HepG2 (cell line): ENCODE data around the gene MAN1C1. TPM values are rescaled to one million over a fixed set of nuclear protein-coding genes. Genes with fewer than 3 reads are reported as not detected.

Source experiments
- ATAC-seq: fragments of 200-7000 bp; cut with Tn5 transposase; 3 replicates; pipeline ENCODE4 v1.9.1; 2020; ENCODE audit warnings: mild to moderate bottlenecking, moderate library complexity
- BruUV-seq: library from RNA; stranded (reverse); fragments of 400-500 nt; replicated peaks from 2 replicates; lab custom pipeline; 2021; lab: Mats Ljungman, UMichigan
- CTCF ChIA-PET: fragments of 300-600 bp; formaldehyde crosslinking; extraction: SDS; loops from one replicate; lab custom pipeline; 2021; ENCODE audit warnings: low total read pairs, inconsistent platforms, low intra/inter-chr PET ratio; lab: Yijun Ruan, JAX
- POLR2A ChIA-PET: fragments of 350-600 bp; sonication (Branson Sonifier 250); formaldehyde crosslinking; loops from one replicate; lab custom pipeline; 2020; ENCODE audit warnings: antibody characterized with exemption, inconsistent platforms; lab: Yijun Ruan, JAX
- DNase-seq: peaks from one replicate; pipeline ENCODE4 v3.0.0-alpha.2; 2015; ENCODE audit warnings: low spot score
- FAIRE-seq: peaks from 3 replicates; lab custom pipeline; 2011; peaks lifted over from hg19 to GRCh38; lab: Jason Lieb, UNC
- H2AFZ ChIP-seq: one replicate; pipeline ENCODE4 v1.6.1; 2011; ENCODE audit warnings: low read length, inconsistent platforms
- H3K27ac ChIP-seq: fragments of 300-600 bp; 3 replicates; pipeline ENCODE4 v1.8.0; 2011; ENCODE audit warnings: mixed run types, mild to moderate bottlenecking, mixed read lengths, low read length, inconsistent platforms; ENCODE audit not compliant: insufficient read depth; ENCODE audit errors: extremely low read length
- H3K27me3 ChIP-seq, 2 experiments: fragments of 200-600 bp in 1 of 2; 2 replicates in 1 of 2; 3 replicates in 1 of 2; pipeline versions ENCODE4 v1.6.0 to v1.8.0; 2011; ENCODE audit warnings: low read length in 2 of 2, mild to moderate bottlenecking in 2 of 2, moderate library complexity in 2 of 2, inconsistent platforms in 1 of 2; ENCODE audit not compliant: insufficient read depth in 2 of 2, control insufficient read depth in 1 of 2
- H3K36me3 ChIP-seq, 2 experiments: fragments of 200-600 bp in 1 of 2; replicated peaks in 1 of 2; 2 replicates in 1 of 2; 3 replicates in 1 of 2; pipeline versions ENCODE4 v1.5.1 to v1.8.0; 2011; ENCODE audit warnings: low read length in 2 of 2, inconsistent platforms in 1 of 2; ENCODE audit not compliant: insufficient read depth in 2 of 2, control insufficient read depth in 1 of 2
- H3K4me1 ChIP-seq: 2 replicates; pipeline ENCODE4 v1.5.1; 2012; ENCODE audit warnings: low read length, inconsistent platforms; ENCODE audit not compliant: insufficient read depth
- H3K4me2 ChIP-seq: 2 replicates; pipeline ENCODE4 v1.6.0; 2011; ENCODE audit warnings: low read depth, low read length, inconsistent platforms
- H3K4me3 ChIP-seq, 3 experiments: fragments of 200-600 bp in 1 of 3; sonication (generic), shearing (Covaris generic) in 1 of 3; replicated peaks in 1 of 3; 2 replicates each; pipeline ENCODE4 v1.5.1; 2011 to 2016; ENCODE audit warnings: low read length in 3 of 3, inconsistent platforms in 2 of 3, low read depth in 2 of 3, mild to moderate bottlenecking in 2 of 3, control low read depth in 1 of 3, mixed read lengths in 1 of 3; ENCODE audit not compliant: insufficient read depth in 1 of 3
- H3K79me2 ChIP-seq: one replicate; pipeline ENCODE4 v1.6.1; 2011; ENCODE audit warnings: low read length, inconsistent platforms; ENCODE audit not compliant: insufficient read depth
- H3K9ac ChIP-seq: 2 replicates; pipeline ENCODE4 v1.6.0; 2011; ENCODE audit warnings: mild to moderate bottlenecking, low read depth, low read length, inconsistent platforms; ENCODE audit not compliant: insufficient read depth
- H3K9me3 ChIP-seq: 2 replicates; pipeline ENCODE4 v1.5.1; 2012; ENCODE audit warnings: mild to moderate bottlenecking, low read length
- H4K20me1 ChIP-seq: 2 replicates; pipeline ENCODE4 v1.6.0; 2011; ENCODE audit warnings: inconsistent platforms, mild to moderate bottlenecking, low read length, moderate library complexity; ENCODE audit not compliant: insufficient read depth
- HOXA7 ChIP-seq: sonication (generic); formaldehyde crosslinking; IDR thresholded peaks from 2 replicates; pipeline ENCODE4 v1.8.1; 2022; ENCODE audit warnings: mild to moderate bottlenecking, missing genetic modification reagents, moderate library complexity
- REPIN1 ChIP-seq: sonication (generic); formaldehyde crosslinking; IDR thresholded peaks from 2 replicates; pipeline ENCODE4 v1.8.0; 2022; ENCODE audit warnings: missing genetic modification reagents, low read depth, mild to moderate bottlenecking, borderline replicate concordance
- ZMAT3 ChIP-seq: sonication (generic); formaldehyde crosslinking; conservative IDR thresholded peaks from 2 replicates; pipeline ENCODE4 v1.7.0; 2021; ENCODE audit warnings: missing genetic modification reagents
- WGBS: methylation state at CpG from one replicate; pipeline ENCODE4 v1.1.6; 2017; ENCODE audit warnings: low lambda C conversion rate; 5-methylcytosine and 5-hydroxymethylcytosine counted together
- in situ Hi-C: cut with HindIII; loops from 2 replicates; pipeline ENCODE4 v1.10.0; 2017; ENCODE audit warnings: low pct_unique_long_range_greater_than_20kb; ENCODE audit not compliant: extremely low pct_ligation_motif_present
- intact Hi-C: fragments of 100-400 bp; cut with micrococcal nuclease; formaldehyde crosslinking; loops from one replicate; pipeline ENCODE4 v1.10.0; 2022; ENCODE audit not compliant: unreplicated experiment
- polyA plus RNA-seq, 8 experiments: library from polyadenylated mRNA; depleted of rRNA in 3 of 8; stranded (reverse) in 7 of 8; unstranded in 1 of 8; fragments of >200 nt; fragmentation: Illumina TruSeq in 4 of 8; extraction: Trizol in 4 of 8; gene quantifications; 2 replicates each; pipeline versions ENCODE4 v1.2.1 to v1.2.3, GENCODE V29; 2011 to 2016; ENCODE audit warnings: low read depth in 4 of 8, missing spikeins in 1 of 8, mixed read lengths in 1 of 8; ENCODE audit not compliant: insufficient read depth in 1 of 8
- total RNA-seq, 5 experiments: library from RNA; depleted of rRNA; stranded (reverse); fragments of >200 nt; fragmentation: Illumina TruSeq; extraction: Trizol; gene quantifications; 2 replicates each; pipeline ENCODE4 v1.2.3, GENCODE V29; 2016; ENCODE audit warnings: low read depth in 1 of 5
- TF ChIP-seq, protein P1 (sequence below): sonication (generic); formaldehyde crosslinking; IDR thresholded peaks from 2 replicates; pipeline ENCODE4 v1.4.0; 2020; ENCODE audit warnings: missing genetic modification reagents

Gene MAN1C1
- total and polyA plus RNA-seq, 2 of the 13 experiments (the other 11 are each of a cell fraction or from before 2014, with no cell fraction given) = 0.18 to 0.49 TPM

DNA sequence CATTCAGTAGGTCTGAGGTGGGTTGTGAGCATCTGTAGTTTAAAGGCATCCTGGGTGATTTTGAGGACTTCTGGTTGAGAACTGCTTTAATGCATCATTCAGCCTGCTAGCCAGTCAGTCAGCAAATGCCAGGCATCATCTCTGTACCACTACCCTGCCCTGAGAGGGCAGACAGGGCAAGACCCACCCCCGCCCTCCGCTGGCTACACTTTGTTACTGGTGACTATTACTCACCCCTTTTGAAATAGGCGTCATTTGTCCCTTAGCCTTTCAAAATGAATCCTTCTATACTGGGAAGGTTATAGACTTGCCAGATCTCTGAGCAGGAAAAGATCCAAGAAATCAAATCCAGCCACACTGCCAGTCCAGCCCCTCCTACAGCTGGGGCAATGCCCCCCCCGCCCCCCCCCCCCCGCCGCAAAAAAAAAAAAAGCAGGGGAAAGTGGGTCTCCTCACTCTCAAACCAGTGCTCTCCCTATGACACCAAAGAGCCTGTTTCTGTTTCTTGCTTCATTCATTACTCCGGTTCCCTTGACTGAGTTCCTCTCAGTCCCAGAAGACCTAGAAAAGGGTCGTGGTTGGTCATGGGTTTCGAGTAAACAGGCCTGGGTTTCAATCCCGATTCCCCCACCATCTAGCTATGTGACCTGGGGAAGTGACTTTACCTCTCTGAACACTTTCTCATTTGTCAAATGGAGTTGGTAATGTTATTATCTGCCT, 187.8 kb downstream of the MAN1C1 start:
- intact Hi-C loops = no loop called here
- no peaks in the 10 kb centered on the region for H3K36me3 ChIP-seq
- H3K27me3 ChIP-seq = no peaks in the 10 kb centered on the region
- TF ChIP-seq, protein P1, sequence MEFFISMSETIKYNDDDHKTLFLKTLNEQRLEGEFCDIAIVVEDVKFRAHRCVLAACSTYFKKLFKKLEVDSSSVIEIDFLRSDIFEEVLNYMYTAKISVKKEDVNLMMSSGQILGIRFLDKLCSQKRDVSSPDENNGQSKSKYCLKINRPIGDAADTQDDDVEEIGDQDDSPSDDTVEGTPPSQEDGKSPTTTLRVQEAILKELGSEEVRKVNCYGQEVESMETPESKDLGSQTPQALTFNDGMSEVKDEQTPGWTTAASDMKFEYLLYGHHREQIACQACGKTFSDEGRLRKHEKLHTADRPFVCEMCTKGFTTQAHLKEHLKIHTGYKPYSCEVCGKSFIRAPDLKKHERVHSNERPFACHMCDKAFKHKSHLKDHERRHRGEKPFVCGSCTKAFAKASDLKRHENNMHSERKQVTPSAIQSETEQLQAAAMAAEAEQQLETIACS = no peak
- TF ChIP-seq ZMAT3 (CRISPR knock-in tag) = no peak
- no peak for TF ChIP-seq REPIN1 (CRISPR knock-in tag)
- no peak for TF ChIP-seq HOXA7 (CRISPR knock-in tag)
- H3K4me1 ChIP-seq = peaks cover 12% of the 10 kb centered on the region
- ChIA-PET POLR2A (interaction anchor here (1.0 kb wide), 1 partner anchor 15 kb away, joined by 3 read pairs; the partner anchor contains the start of gene MTFR1L), CTCF (no interaction called here)
- H4K20me1 ChIP-seq = no peaks in the 10 kb centered on the region
- no peak overlapping the region for H2AFZ ChIP-seq
- DNase-seq = no peak
- no peaks in the 10 kb centered on the region for H3K9me3 ChIP-seq
- H3K4me2 ChIP-seq = no peak overlapping the region
- no peak overlapping the region for H3K9ac ChIP-seq
- in situ Hi-C loops = loop anchor here (25.0 kb wide), 1 partner anchor 192 kb away; the partner anchor contains the start of gene MAN1C1
- no peak for FAIRE-seq
- H3K79me2 ChIP-seq = no peaks in the 10 kb centered on the region
- no peak for ATAC-seq
- 87% methylated on average over 10 of the region's 10 CpGs for WGBS
- BruUV-seq = no TSS peak
- H3K27ac ChIP-seq = no peak overlapping the region
- no peak overlapping the region for H3K4me3 ChIP-seq
